ENCODE results near the gene PIK3R6. TPM values are rescaled to one million over a fixed set of nuclear protein-coding genes. Genes with fewer than 3 reads are reported as not detected.

The PIK3R6 gene
- total and polyA plus RNA-seq, 8 donors: 0.16 to 1.1 (median 0.23) TPM; not detected in 2

- Histone ChIP-seq H3K27me3 (no peaks in the 10 kb centered on the region), H3K4me3 (no peak overlapping the region), H3K36me3 (no peaks in the 10 kb centered on the region), H3K27ac (no peak overlapping the region), H3K9me3 (no peaks in the 10 kb centered on the region), H3K4me1 (no peaks in the 10 kb centered on the region)
- FAIRE-seq (no peak), DNase-seq (no peak), ATAC-seq (peak in 1 of 4 donors; percentile 35)
- TF ChIP-seq, protein P1, sequence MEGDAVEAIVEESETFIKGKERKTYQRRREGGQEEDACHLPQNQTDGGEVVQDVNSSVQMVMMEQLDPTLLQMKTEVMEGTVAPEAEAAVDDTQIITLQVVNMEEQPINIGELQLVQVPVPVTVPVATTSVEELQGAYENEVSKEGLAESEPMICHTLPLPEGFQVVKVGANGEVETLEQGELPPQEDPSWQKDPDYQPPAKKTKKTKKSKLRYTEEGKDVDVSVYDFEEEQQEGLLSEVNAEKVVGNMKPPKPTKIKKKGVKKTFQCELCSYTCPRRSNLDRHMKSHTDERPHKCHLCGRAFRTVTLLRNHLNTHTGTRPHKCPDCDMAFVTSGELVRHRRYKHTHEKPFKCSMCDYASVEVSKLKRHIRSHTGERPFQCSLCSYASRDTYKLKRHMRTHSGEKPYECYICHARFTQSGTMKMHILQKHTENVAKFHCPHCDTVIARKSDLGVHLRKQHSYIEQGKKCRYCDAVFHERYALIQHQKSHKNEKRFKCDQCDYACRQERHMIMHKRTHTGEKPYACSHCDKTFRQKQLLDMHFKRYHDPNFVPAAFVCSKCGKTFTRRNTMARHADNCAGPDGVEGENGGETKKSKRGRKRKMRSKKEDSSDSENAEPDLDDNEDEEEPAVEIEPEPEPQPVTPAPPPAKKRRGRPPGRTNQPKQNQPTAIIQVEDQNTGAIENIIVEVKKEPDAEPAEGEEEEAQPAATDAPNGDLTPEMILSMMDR (IDR thresholded peaks at IDR 0.05): no peak
- intact Hi-C loops (cut with DNase I): no loop called here
- 85 to 96% methylated on average over 2 of the region's 2 CpGs for WGBS, 2 donors
These were observed 78.5 kb downstream of the PIK3R6 start for GRCh38 chr17:8788998-8789397.

GRCh38 chr17:8785547-8786413 is 81.7 kb downstream of the PIK3R6 start:
- intact Hi-C loops (cut with DNase I): no loop called here
- 29 to 31% methylated on average over 19 of the region's 19 CpGs for WGBS, 2 donors
- TF ChIP-seq, protein P1 (IDR thresholded peaks at IDR 0.05): peak; percentile 72 to 84 (median 79)

DNA sequence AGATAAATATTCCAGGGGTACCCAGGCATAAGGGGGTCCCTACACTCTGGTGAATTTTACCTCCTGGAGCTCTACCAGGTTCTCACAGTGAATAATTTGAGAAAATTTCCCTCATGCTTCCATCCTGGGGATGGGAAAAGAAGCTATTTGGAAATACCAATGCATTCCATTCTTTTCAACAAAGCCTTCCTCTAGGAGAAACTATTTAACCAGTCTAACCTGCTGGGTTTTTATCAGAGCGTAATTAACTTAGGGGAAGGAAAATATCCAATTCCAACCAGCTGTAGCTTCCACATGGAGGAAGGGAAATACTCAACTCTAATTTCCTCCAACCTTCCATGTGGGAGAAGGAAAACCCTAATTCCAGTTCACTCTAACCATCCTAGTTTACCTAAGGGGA is 85.3 kb downstream of the PIK3R6 start:
- Histone ChIP-seq H3K4me3 (no peak overlapping the region), H3K9me3 (no peaks in the 10 kb centered on the region), H3K27me3 (no peaks in the 10 kb centered on the region), H3K36me3 (no peaks in the 10 kb centered on the region), H3K4me1 (no peaks in the 10 kb centered on the region), H3K27ac (no peak overlapping the region)
- no peak for FAIRE-seq
- intact Hi-C loops (cut with DNase I): no loop called here
- ATAC-seq: no peak
- DNase-seq: no peak
- 63 to 72% methylated on average over 1 of the region's 1 CpG for WGBS, 2 donors
- TF ChIP-seq, protein P1 (IDR thresholded peaks at IDR 0.05): no peak

More at GRCh38 chr17:8785547-8786413, 81.7 kb downstream of the PIK3R6 start:
- Histone ChIP-seq H3K27me3 (no peaks in the 10 kb centered on the region), H3K4me1 (no peaks in the 10 kb centered on the region), H3K36me3 (no peaks in the 10 kb centered on the region), H3K27ac (no peak overlapping the region), H3K9me3 (no peaks in the 10 kb centered on the region), H3K4me3 (no peak overlapping the region)
- FAIRE-seq: no peak
- peak; percentile 77 to 97 (median 94) for ATAC-seq
- peak; percentile 40 to 91 (median 75) for DNase-seq

GRCh38 chr17:8781776-8782175 is 85.7 kb downstream of the PIK3R6 start:
- Histone ChIP-seq H3K27me3 (no peaks in the 10 kb centered on the region), H3K9me3 (no peaks in the 10 kb centered on the region), H3K27ac (no peak overlapping the region), H3K4me3 (no peak overlapping the region), H3K4me1 (no peaks in the 10 kb centered on the region), H3K36me3 (no peaks in the 10 kb centered on the region)
- DNase-seq: no peak
- 76 to 78% methylated on average over 4 of the region's 4 CpGs for WGBS, 2 donors
- TF ChIP-seq, protein P1 (IDR thresholded peaks at IDR 0.05): no peak
- no peak for ATAC-seq
- intact Hi-C loops (cut with DNase I): no loop called here
- FAIRE-seq: no peak

- Histone ChIP-seq H3K4me3 (no peak overlapping the region), H3K27me3 (no peaks in the 10 kb centered on the region), H3K4me1 (no peaks in the 10 kb centered on the region), H3K9me3 (no peaks in the 10 kb centered on the region), H3K36me3 (no peaks in the 10 kb centered on the region), H3K27ac (no peak overlapping the region)
- ATAC-seq (no peak), FAIRE-seq (no peak), DNase-seq (no peak)
- intact Hi-C loops (cut with DNase I): no loop called here
- 59 to 94% methylated on average over 1 of the region's 1 CpG for WGBS, 2 donors
- TF ChIP-seq, protein P1 (IDR thresholded peaks at IDR 0.05): no peak
These were observed 90.6 kb downstream of the PIK3R6 start for GRCh38 chr17:8776881-8777280.

All from pancreas (tissue), 10 donors.